HG02852 (cell line): Measurements from ENCODE around the gene ZIC2.
"Not testable (repeated sequence)": the region's sequence is repeated elsewhere in the genome, so short reads cannot be mapped to it uniquely, and the experiment has no call there.

Experiments
- ATAC-seq: cut with Tn5 transposase; IDR thresholded peaks from one replicate; pipeline ENCODE4 v1.9.1; 2021; ENCODE audit warnings: mild to moderate bottlenecking, moderate library complexity; ENCODE audit not compliant: unreplicated experiment

Gene ZIC2

GRCh38 chr13:99981735-99982035 lies at the start of gene ZIC2:
TSS of gene ZIC2 (plus strand) at chr13:99981784. CDS start at chr13:99982065, 281 bp downstream.
- no peak for ATAC-seq

GRCh38 chr13:99932912-99933311 lies 48.7 kb upstream of the ZIC2 start:
- ATAC-seq, result no peak

- no peak for ATAC-seq
These were observed 45.8 kb upstream of the ZIC2 start for GRCh38 chr13:99935772-99936171.

GRCh38 chr13:99938635-99939034 lies 42.9 kb upstream of the ZIC2 start:
- no peak for ATAC-seq

- ATAC-seq, result no peak
These were observed 40.5 kb upstream of the ZIC2 start for GRCh38 chr13:99941086-99941485.

- ATAC-seq, result no peak
These were observed 39.7 kb upstream of the ZIC2 start for GRCh38 chr13:99941911-99942310.

- ATAC-seq, result no peak
These were observed 37.5 kb upstream of the ZIC2 start for GRCh38 chr13:99944102-99944501.

GRCh38 chr13:99944606-99945005 lies 37.0 kb upstream of the ZIC2 start:
- ATAC-seq, result no peak

GRCh38 chr13:99945515-99945914 lies 36.1 kb upstream of the ZIC2 start:
- not testable (repeated sequence) for ATAC-seq

- ATAC-seq, result no peak
These were observed 33.9 kb upstream of the ZIC2 start for GRCh38 chr13:99947666-99948065.

- ATAC-seq, result no peak
These were observed 33.2 kb upstream of the ZIC2 start for GRCh38 chr13:99948411-99948810.

- no peak for ATAC-seq
These were observed 32.5 kb upstream of the ZIC2 start for GRCh38 chr13:99948907-99949678.

- no peak for ATAC-seq
These were observed 31.7 kb upstream of the ZIC2 start for GRCh38 chr13:99949679-99950413.

- ATAC-seq, result not testable (repeated sequence)
These were observed 29.9 kb upstream of the ZIC2 start for GRCh38 chr13:99951666-99952065.

- no peak for ATAC-seq
These were observed 28.3 kb upstream of the ZIC2 start for GRCh38 chr13:99953138-99953755.

GRCh38 chr13:99955107-99955746 lies 26.4 kb upstream of the ZIC2 start:
- ATAC-seq, result no peak

GRCh38 chr13:99955747-99956472 lies 25.7 kb upstream of the ZIC2 start:
- no peak for ATAC-seq

GRCh38 chr13:99956473-99957349 lies 24.9 kb upstream of the ZIC2 start:
- no peak for ATAC-seq

- ATAC-seq, result no peak
These were observed 23.0 kb upstream of the ZIC2 start for GRCh38 chr13:99958406-99959126.
